NB4 (cell line): ENCODE data around the gene PDHX.
A peak's percentile ranks its signal among the peaks of the same experiment; 100 is the strongest.

Source experiments
- DNase-seq: peaks from one replicate; pipeline ENCODE4 v3.0.0; 2010; ENCODE audit warnings: low read depth
- H3K4me3 ChIP-seq: one replicate; pipeline ENCODE4 v1.5.1; 2011; ENCODE audit warnings: mild to moderate bottlenecking, low read depth, low read length, moderate library complexity
- CTCF ChIP-seq: IDR thresholded peaks from one replicate; pipeline ENCODE4 v1.5.1; 2012; ENCODE audit warnings: low read depth, low read length
- MAX ChIP-seq: IDR thresholded peaks from 2 replicates; pipeline ENCODE4 v1.6.1; 2011; ENCODE audit warnings: low read depth, low read length
- MYC ChIP-seq: IDR thresholded peaks from 2 replicates; pipeline ENCODE4 v1.6.1; 2011; ENCODE audit warnings: low read depth, low read length
- POLR2A ChIP-seq: IDR thresholded peaks from 2 replicates; pipeline ENCODE4 v1.6.1; 2011; ENCODE audit warnings: mild to moderate bottlenecking; ENCODE audit not compliant: insufficient read length; ENCODE audit errors: extremely low read depth

PDHX gene

GRCh38 chr11:35003658-35004057 lies 87.2 kb downstream of the PDHX start:
- no peak overlapping the region for H3K4me3 ChIP-seq
- no peak for DNase-seq
- TF ChIP-seq POLR2A: no peak
- no peak for TF ChIP-seq CTCF
- no peak for TF ChIP-seq MYC

- TF ChIP-seq POLR2A (no peak), CTCF (no peak), MAX (no peak), MYC (no peak)
- no peak overlapping the region for H3K4me3 ChIP-seq
- no peak for DNase-seq
Measured at GRCh38 chr11:35005141-35005780, 88.8 kb downstream of the PDHX start.

GRCh38 chr11:35006389-35007128 lies 90.1 kb downstream of the PDHX start:
- TF ChIP-seq MYC: no peak
- TF ChIP-seq MAX: no peak
- TF ChIP-seq CTCF: no peak
- TF ChIP-seq POLR2A: no peak
- DNase-seq: peak; percentile 80
- H3K4me3 ChIP-seq: no peak overlapping the region

- no peak overlapping the region for H3K4me3 ChIP-seq
- TF ChIP-seq MYC (no peak), CTCF (no peak), POLR2A (no peak), MAX (no peak)
- DNase-seq: no peak
Measured at GRCh38 chr11:35007277-35007676, 90.9 kb downstream of the PDHX start.

- TF ChIP-seq CTCF (no peak), POLR2A (no peak), MYC (no peak), MAX (no peak)
- H3K4me3 ChIP-seq: no peak overlapping the region
- no peak for DNase-seq
Measured at GRCh38 chr11:35009191-35009943, 92.9 kb downstream of the PDHX start.
